ENCODE measurements around the gene DCD.

The DCD gene

GRCh38 chr12:54606556-54606955 is 41.6 kb downstream of the DCD start:
- DNase-seq (ENCODE audit: low read depth): no peak

- no peak for DNase-seq (ENCODE audit: low read depth)
These were observed 42.8 kb downstream of the DCD start for GRCh38 chr12:54605138-54605970.

GRCh38 chr12:54604436-54604835 is 43.7 kb downstream of the DCD start:
- DNase-seq (ENCODE audit: low read depth): no peak

- DNase-seq (ENCODE audit: low read depth): no peak
These were observed 44.3 kb downstream of the DCD start for GRCh38 chr12:54603872-54604271.

- DNase-seq (ENCODE audit: low read depth): peak; percentile 40
These were observed 44.9 kb downstream of the DCD start for GRCh38 chr12:54603173-54603814.

GRCh38 chr12:54602661-54603060 is 45.5 kb downstream of the DCD start:
- no peak for DNase-seq (ENCODE audit: low read depth)

- no peak for DNase-seq (ENCODE audit: low read depth)
These were observed 46.3 kb downstream of the DCD start for GRCh38 chr12:54601841-54602240.

- DNase-seq (ENCODE audit: low read depth): no peak
These were observed 49.2 kb downstream of the DCD start for GRCh38 chr12:54598970-54599369.

- DNase-seq (ENCODE audit: low read depth): peak; percentile 51
These were observed 51.6 kb downstream of the DCD start for GRCh38 chr12:54596526-54596946.

GRCh38 chr12:54595471-54595870 is 52.7 kb downstream of the DCD start:
- no peak for DNase-seq (ENCODE audit: low read depth)

Data from activated T-cell treated with anti-CD3 and anti-CD28 coated beads for 48 hours (primary cell).